Mucosa of rectum (tissue), 2 donors: Measurements from ENCODE around the gene BAIAP2.

Source experiments
- H3K27ac ChIP-seq, 2 donors: one replicate each; pipeline ENCODE4 v1.7.0; 2013; ENCODE audit warnings: inconsistent platforms in 2 of 2, low read depth in 2 of 2, low read length in 2 of 2
- H3K27me3 ChIP-seq, 2 donors: one replicate each; pipeline ENCODE4 v1.7.0; 2013; ENCODE audit warnings: low read length in 2 of 2; ENCODE audit not compliant: control insufficient read depth in 2 of 2, insufficient read depth in 2 of 2
- H3K36me3 ChIP-seq, 2 donors: one replicate each; pipeline ENCODE4 v1.7.0; 2013; ENCODE audit warnings: low read length in 2 of 2; ENCODE audit not compliant: control insufficient read depth in 2 of 2, insufficient read depth in 2 of 2
- H3K4me1 ChIP-seq, 2 donors: one replicate each; pipeline ENCODE4 v1.7.0; 2013; ENCODE audit warnings: low read length in 2 of 2, mild to moderate bottlenecking in 1 of 2; ENCODE audit not compliant: control insufficient read depth in 2 of 2, insufficient read depth in 2 of 2
- H3K4me3 ChIP-seq, 2 donors: one replicate each; pipeline ENCODE4 v1.7.0; 2013; ENCODE audit warnings: low read length in 2 of 2
- H3K9ac ChIP-seq, 2 donors: one replicate each; pipeline ENCODE4 v1.7.0; 2013; ENCODE audit warnings: low read length in 2 of 2, low read depth in 1 of 2, mild to moderate bottlenecking in 1 of 2
- H3K9me3 ChIP-seq, 2 donors: one replicate each; pipeline ENCODE4 v1.7.0; 2013; ENCODE audit warnings: low read length in 2 of 2; ENCODE audit not compliant: control insufficient read depth in 2 of 2
- donor health status: healthy.
- donor health status: Normal muscosa, but diverticular disease.

BAIAP2 gene

DNA sequence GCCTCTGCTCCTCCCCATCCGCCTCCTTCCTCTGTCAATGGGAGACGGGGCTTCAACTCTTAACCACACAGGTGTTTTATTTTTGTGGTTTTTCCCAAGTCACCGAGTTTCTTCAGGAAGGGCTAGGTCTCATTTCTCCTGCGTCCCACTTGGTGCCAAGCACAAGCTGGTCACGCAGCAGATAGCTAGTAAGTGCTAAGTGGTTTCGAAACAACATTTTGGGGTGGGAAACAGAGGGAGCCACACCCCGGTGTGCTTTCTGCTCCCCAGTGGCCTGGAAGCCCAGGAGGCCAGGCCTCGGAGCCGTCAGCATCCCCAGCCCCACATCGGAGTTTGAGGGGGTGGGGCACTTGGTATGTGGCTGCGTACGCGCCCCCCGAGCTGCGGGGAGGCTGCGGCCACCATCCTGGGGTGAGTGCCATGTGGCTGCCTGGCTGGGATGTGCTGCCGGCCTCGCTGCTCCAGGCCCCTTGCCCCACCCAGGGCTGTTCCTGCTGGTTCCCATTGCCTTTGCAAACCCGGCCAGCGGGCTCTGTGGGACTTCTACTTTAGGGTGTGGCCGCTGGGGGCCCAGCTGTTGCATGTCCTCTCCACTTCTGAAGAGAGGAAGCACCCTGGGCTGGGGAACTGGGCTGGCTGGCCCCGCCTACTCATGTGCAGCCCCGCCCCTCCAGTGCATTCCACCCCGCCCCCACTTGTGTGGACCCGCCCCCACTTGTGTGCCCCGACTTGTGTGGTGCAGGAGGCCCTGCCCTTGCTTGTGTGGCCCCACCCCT lies 55.6 kb downstream of the BAIAP2 start:
- Histone ChIP-seq H3K4me1 (peaks cover 23% of the 10 kb centered on the region in 2 donors), H3K4me3 (no peak overlapping the region), H3K36me3 (no peaks in the 10 kb centered on the region), H3K27me3 (no peaks in the 10 kb centered on the region), H3K27ac (peak overlapping the region in 1 of 2 donors; percentile 16), H3K9me3 (no peaks in the 10 kb centered on the region), H3K9ac (no peak overlapping the region)

DNA sequence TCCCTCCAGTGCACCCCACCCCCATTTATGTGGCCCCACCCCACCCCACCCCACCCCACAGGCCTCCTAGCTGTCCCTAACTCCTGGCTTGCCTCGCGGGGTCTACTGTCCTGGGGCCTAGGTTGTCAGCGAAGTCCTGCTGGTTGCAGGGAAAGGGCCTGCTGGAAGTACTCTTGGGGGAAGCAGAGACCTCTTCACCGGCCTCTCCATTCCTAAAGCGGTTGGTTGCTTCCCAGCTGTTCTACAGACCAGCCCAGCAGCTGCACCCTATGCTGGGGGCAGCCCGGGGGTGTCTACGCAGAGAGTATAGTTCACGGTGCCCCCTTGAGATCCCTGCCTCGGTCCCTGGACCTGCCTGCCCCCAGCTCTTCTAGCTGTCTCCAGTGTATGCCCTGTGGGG lies 56.2 kb downstream of the BAIAP2 start:
- H3K9me3 ChIP-seq: no peaks in the 10 kb centered on the region
- no peak overlapping the region for H3K27ac ChIP-seq
- H3K27me3 ChIP-seq: no peaks in the 10 kb centered on the region
- H3K4me3 ChIP-seq: no peak overlapping the region
- no peaks in the 10 kb centered on the region for H3K36me3 ChIP-seq
- peaks cover 25% of the 10 kb centered on the region in 2 donors for H3K4me1 ChIP-seq
- no peak overlapping the region for H3K9ac ChIP-seq

DNA sequence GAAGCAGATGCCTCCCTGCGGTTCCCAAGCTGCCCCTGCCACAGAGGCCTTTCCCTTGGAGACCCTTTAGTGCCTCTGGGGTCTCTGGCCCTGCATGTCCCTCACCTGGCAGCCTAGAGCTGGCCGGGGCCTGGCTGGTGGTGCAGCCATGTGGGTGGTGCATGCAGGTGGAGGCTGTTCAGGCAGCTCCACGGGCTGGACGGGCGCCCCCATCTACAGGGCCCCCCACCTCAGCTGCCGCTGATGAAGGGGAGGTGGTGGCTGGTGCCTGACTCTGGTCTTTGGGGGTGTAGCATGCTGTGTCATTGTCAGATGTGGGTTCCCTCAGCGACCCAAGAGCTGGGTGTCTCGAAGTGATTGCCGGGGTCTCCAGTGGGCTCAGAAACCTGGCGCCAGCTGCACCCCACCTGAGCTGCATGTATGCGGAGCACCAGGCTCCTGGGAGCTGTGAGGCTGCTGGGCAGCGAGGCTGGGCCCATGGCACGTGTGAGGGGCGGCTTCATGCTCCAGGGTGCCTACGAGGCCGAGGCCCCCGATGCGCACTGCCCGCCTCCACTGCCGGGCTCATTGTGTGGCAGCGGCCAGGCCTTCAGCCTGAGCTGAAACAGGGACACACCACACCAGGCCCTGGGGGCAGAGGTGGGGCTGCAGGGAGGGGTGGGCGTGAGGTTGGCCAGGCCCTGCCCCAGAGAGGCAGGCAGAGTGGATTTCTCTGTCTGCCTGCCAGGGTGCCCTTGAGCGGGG lies 57.0 kb downstream of the BAIAP2 start:
- H3K4me3 ChIP-seq: no peak overlapping the region
- H3K36me3 ChIP-seq: no peaks in the 10 kb centered on the region
- H3K27me3 ChIP-seq: no peaks in the 10 kb centered on the region
- peaks cover 23 to 26% of the 10 kb centered on the region in 2 donors for H3K4me1 ChIP-seq
- no peak overlapping the region for H3K9ac ChIP-seq
- no peak overlapping the region for H3K27ac ChIP-seq
- no peaks in the 10 kb centered on the region for H3K9me3 ChIP-seq

DNA sequence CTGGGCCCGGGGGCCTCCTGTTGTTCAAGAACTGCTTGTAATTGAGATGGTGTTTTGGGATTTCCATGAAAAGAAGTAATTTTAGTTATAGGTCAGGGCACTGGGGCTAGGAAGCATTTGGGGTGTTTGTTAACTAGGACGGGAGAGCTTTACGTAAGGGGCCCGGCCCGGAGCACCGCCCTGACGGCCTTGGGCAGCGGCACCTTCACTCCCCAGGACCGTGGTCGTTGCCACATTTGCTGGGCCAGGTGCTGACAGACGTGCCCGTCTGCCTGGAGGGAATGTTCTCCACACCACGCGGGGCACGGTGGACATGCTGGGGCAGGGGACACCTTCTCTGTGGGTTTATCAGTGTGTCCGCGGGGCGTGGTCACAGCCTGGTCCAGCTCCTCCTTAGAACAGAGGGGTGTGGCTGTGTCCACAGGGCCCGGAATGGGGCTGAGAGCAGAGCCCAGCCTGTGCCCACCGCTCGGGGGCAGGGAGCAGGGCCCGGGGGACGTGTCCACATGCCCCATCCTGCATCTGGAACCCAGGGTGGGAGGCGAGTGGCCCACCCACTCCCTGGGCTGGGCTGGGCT lies 57.7 kb downstream of the BAIAP2 start:
- Histone ChIP-seq H3K27me3 (no peaks in the 10 kb centered on the region), H3K27ac (no peak overlapping the region), H3K4me3 (no peak overlapping the region), H3K9me3 (no peaks in the 10 kb centered on the region), H3K4me1 (peaks cover 21 to 25% of the 10 kb centered on the region in 2 donors), H3K36me3 (no peaks in the 10 kb centered on the region), H3K9ac (peak overlapping the region in 1 of 2 donors; percentile 17)

DNA sequence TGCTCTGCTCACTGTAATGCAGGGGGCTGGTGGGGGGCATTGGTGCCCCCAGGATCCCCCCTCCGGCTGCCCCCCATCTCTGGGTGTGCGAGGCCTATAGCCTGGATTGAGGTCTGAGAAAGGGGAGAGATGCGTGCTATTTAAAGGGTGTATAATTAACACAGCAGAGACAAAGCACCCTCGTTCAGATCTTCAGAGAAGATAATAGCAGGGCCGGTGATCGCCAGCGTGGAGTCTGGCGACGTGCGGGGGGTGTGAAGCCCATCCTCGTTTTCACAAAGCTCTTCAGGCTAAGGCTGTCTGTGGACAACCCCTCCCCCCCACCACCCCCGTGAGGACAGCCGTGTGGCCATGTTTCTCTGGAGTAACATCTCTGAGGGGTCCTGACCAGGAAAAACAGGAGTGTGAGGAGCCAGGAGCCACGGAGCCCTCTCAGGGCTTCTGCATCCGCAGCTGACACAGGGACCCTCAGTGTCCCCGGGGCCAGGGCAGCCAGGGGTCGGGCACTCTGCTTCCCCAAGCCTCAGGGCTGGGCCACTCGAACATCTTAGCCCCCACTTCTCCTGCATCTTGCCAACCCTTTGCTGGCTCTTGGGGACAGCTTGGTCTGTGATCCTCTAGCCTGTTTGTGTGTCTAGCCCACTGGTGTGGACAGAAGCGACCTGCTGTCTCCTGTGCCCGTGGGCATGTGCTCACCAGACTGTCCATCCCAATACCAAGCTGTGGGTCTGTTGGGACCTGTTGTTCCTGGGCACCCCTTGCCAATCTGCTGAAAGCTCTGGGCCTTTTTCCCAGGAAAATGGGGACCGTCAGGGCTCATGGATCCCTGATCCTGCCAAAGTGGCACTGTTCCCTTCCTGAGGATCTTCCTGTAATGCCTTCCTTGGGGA lies 58.9 kb downstream of the BAIAP2 start:
- Histone ChIP-seq H3K4me1 (peaks cover 23 to 29% of the 10 kb centered on the region in 2 donors), H3K9ac (no peak overlapping the region), H3K27ac (no peak overlapping the region)

DNA sequence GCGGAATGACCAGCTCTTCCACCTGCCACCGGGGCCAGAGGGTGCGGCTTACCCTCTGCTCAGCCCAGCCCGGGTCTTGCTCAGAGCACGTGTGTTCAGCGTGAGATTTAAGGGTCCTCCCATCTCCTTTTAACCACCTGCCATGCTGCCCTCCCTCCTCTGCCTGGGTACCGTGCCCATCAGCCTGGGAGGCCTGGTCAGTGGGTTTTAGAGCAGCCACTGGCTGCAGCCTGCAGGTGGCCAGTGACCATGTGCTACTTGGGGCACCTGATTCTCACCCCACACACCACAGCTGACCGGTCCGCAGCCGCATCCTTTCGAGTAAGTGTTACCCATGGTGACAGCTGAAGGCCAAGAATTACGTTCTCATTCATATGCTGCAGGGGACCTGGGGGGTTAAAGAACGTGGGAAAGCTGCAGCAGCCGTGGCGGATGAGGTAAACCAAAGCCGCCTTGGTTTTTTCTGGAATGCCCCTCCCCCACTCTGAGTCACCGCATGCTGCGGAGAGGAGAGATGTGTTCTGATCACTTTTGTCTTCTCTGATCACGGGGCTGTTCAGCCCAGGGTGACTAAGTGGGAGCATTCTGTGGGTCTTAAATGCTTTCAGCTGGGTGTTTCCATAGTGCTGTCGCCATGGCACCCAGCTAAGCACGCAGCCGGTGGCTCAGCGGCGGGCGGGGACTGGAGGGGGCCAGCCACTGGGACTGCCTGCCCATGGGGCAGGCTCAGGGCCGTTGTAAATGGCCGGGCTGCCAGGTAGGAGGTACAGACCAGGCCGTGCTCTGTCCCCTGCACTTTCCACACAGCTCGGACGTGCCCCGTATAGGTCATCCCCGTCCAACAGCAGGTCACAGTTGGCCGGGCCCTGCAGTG lies 59.8 kb downstream of the BAIAP2 start:
- peak overlapping the region in 1 of 2 donors; percentile 7 for H3K4me3 ChIP-seq
- H3K27ac ChIP-seq: peak overlapping the region; percentile 58 to 63
- H3K9ac ChIP-seq: peak overlapping the region in 1 of 2 donors; percentile 38
- H3K9me3 ChIP-seq: no peaks in the 10 kb centered on the region
- H3K4me1 ChIP-seq: peaks cover 23 to 29% of the 10 kb centered on the region in 2 donors
- no peaks in the 10 kb centered on the region for H3K36me3 ChIP-seq
- H3K27me3 ChIP-seq: no peaks in the 10 kb centered on the region

More for the DNA sequence above, 58.9 kb downstream of the BAIAP2 start:
- H3K9me3 ChIP-seq: no peaks in the 10 kb centered on the region
- no peak overlapping the region for H3K4me3 ChIP-seq
- H3K36me3 ChIP-seq: no peaks in the 10 kb centered on the region
- no peaks in the 10 kb centered on the region for H3K27me3 ChIP-seq

DNA sequence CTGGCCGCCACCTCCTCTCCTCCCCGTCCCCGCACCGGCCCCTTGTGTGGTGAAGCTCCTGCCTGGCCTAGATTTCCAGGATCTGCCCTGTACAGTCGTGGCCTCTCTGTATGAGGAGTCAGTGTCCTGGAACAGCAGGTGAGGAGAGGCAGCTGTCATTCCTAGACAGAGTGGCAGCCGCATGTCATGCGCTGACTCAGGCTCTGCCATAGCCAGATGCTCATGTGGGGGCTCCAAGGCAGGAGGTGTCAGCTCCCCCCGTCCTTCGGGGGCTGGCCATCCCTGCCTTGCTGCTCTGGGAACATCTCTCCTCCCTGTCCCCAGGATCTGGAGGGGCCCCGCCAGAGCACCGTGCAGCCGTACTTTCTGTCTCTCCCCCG lies 60.4 kb downstream of the BAIAP2 start:
- H3K36me3 ChIP-seq: no peaks in the 10 kb centered on the region

DNA sequence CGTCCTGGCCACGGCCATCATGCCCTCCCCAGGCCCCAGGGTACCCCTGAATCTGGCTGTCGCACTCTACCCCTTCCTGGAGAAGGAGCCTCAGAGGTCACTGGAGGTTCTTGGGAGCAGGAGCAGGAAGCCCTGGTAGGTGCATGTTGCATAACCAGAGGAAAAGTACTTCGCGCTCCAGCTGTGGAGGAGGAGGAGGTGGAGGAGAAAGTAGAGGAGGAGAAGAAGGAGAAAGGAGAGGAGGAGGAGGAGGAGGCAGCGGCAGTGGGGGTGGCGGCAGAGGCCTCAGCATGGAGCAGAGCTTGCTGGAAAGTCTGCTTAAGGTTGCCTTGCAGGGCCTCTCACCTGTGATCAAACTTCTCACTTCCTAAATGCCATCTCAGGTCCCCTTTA lies 61.8 kb downstream of the BAIAP2 start:
- Histone ChIP-seq H3K4me1 (peaks cover 19 to 25% of the 10 kb centered on the region in 2 donors), H3K9me3 (no peaks in the 10 kb centered on the region), H3K27me3 (no peaks in the 10 kb centered on the region), H3K27ac (peak overlapping the region in 1 of 2 donors; percentile 23), H3K36me3 (no peaks in the 10 kb centered on the region), H3K9ac (no peak overlapping the region), H3K4me3 (no peak overlapping the region)

More for the DNA sequence above, 60.4 kb downstream of the BAIAP2 start:
- peak overlapping the region; percentile 40 to 58 for H3K27ac ChIP-seq
- H3K4me1 ChIP-seq: peaks cover 23 to 28% of the 10 kb centered on the region in 2 donors
- peak overlapping the region in 1 of 2 donors; percentile 38 for H3K9ac ChIP-seq
- no peaks in the 10 kb centered on the region for H3K27me3 ChIP-seq
- H3K9me3 ChIP-seq: no peaks in the 10 kb centered on the region
- no peak overlapping the region for H3K4me3 ChIP-seq
